HepG2 (cell line): Measurements from ENCODE around the gene NCOA5. TPM values are rescaled to one million over a fixed set of nuclear protein-coding genes. Genes with fewer than 3 reads are reported as not detected.

Experiments used
- ATAC-seq: fragments of 200-7000 bp; cut with Tn5 transposase; 3 replicates; pipeline ENCODE4 v1.9.1; 2020; ENCODE audit warnings: mild to moderate bottlenecking, moderate library complexity
- BruUV-seq: library from RNA; stranded (reverse); fragments of 400-500 nt; replicated peaks from 2 replicates; lab custom pipeline; 2021; lab: Mats Ljungman, UMichigan
- CTCF ChIA-PET: fragments of 300-600 bp; formaldehyde crosslinking; extraction: SDS; loops from one replicate; lab custom pipeline; 2021; ENCODE audit warnings: low total read pairs, inconsistent platforms, low intra/inter-chr PET ratio; lab: Yijun Ruan, JAX
- POLR2A ChIA-PET: fragments of 350-600 bp; sonication (Branson Sonifier 250); formaldehyde crosslinking; loops from one replicate; lab custom pipeline; 2020; ENCODE audit warnings: antibody characterized with exemption, inconsistent platforms; lab: Yijun Ruan, JAX
- DNase-seq: peaks from one replicate; pipeline ENCODE4 v3.0.0-alpha.2; 2015; ENCODE audit warnings: low spot score
- FAIRE-seq: peaks from 3 replicates; lab custom pipeline; 2011; peaks lifted over from hg19 to GRCh38; lab: Jason Lieb, UNC
- H2AFZ ChIP-seq: one replicate; pipeline ENCODE4 v1.6.1; 2011; ENCODE audit warnings: low read length, inconsistent platforms
- H3K27ac ChIP-seq: fragments of 300-600 bp; 3 replicates; pipeline ENCODE4 v1.8.0; 2011; ENCODE audit warnings: mixed run types, mild to moderate bottlenecking, mixed read lengths, low read length, inconsistent platforms; ENCODE audit not compliant: insufficient read depth; ENCODE audit errors: extremely low read length
- H3K27me3 ChIP-seq, 2 experiments: fragments of 200-600 bp in 1 of 2; 2 replicates in 1 of 2; 3 replicates in 1 of 2; pipeline versions ENCODE4 v1.6.0 to v1.8.0; 2011; ENCODE audit warnings: low read length in 2 of 2, mild to moderate bottlenecking in 2 of 2, moderate library complexity in 2 of 2, inconsistent platforms in 1 of 2; ENCODE audit not compliant: insufficient read depth in 2 of 2, control insufficient read depth in 1 of 2
- H3K36me3 ChIP-seq, 2 experiments: fragments of 200-600 bp in 1 of 2; replicated peaks in 1 of 2; 2 replicates in 1 of 2; 3 replicates in 1 of 2; pipeline versions ENCODE4 v1.5.1 to v1.8.0; 2011; ENCODE audit warnings: low read length in 2 of 2, inconsistent platforms in 1 of 2; ENCODE audit not compliant: insufficient read depth in 2 of 2, control insufficient read depth in 1 of 2
- H3K4me1 ChIP-seq: 2 replicates; pipeline ENCODE4 v1.5.1; 2012; ENCODE audit warnings: low read length, inconsistent platforms; ENCODE audit not compliant: insufficient read depth
- H3K4me2 ChIP-seq: 2 replicates; pipeline ENCODE4 v1.6.0; 2011; ENCODE audit warnings: low read depth, low read length, inconsistent platforms
- H3K4me3 ChIP-seq, 3 experiments: fragments of 200-600 bp in 1 of 3; sonication (generic), shearing (Covaris generic) in 1 of 3; replicated peaks in 1 of 3; 2 replicates each; pipeline ENCODE4 v1.5.1; 2011 to 2016; ENCODE audit warnings: low read length in 3 of 3, inconsistent platforms in 2 of 3, low read depth in 2 of 3, mild to moderate bottlenecking in 2 of 3, control low read depth in 1 of 3, mixed read lengths in 1 of 3; ENCODE audit not compliant: insufficient read depth in 1 of 3
- H3K79me2 ChIP-seq: one replicate; pipeline ENCODE4 v1.6.1; 2011; ENCODE audit warnings: low read length, inconsistent platforms; ENCODE audit not compliant: insufficient read depth
- H3K9ac ChIP-seq: 2 replicates; pipeline ENCODE4 v1.6.0; 2011; ENCODE audit warnings: mild to moderate bottlenecking, low read depth, low read length, inconsistent platforms; ENCODE audit not compliant: insufficient read depth
- H3K9me3 ChIP-seq: 2 replicates; pipeline ENCODE4 v1.5.1; 2012; ENCODE audit warnings: mild to moderate bottlenecking, low read length
- H4K20me1 ChIP-seq: 2 replicates; pipeline ENCODE4 v1.6.0; 2011; ENCODE audit warnings: inconsistent platforms, mild to moderate bottlenecking, low read length, moderate library complexity; ENCODE audit not compliant: insufficient read depth
- HDAC1 ChIP-seq: sonication (generic); formaldehyde crosslinking; IDR thresholded peaks from 2 replicates; pipeline ENCODE4 v1.5.1; 2020; ENCODE audit warnings: mild to moderate bottlenecking, missing genetic modification reagents
- HNRNPUL1 ChIP-seq: fragments of 200-400 bp; formaldehyde crosslinking; IDR thresholded peaks from 2 replicates; pipeline ENCODE4 v1.6.1; 2017; ENCODE audit warnings: low read depth, mild to moderate bottlenecking, low read length, moderate library complexity
- MAZ ChIP-seq, 2 experiments: sonication (generic) in 1 of 2; formaldehyde crosslinking in 1 of 2; IDR thresholded peaks; 2 replicates each; pipeline versions ENCODE4 v1.5.0 to v1.6.1; 2012 to 2020; ENCODE audit warnings: low read depth in 2 of 2, mild to moderate bottlenecking in 2 of 2, borderline replicate concordance in 1 of 2, improper control_type of control experiment in 1 of 2, low read length in 1 of 2, missing genetic modification reagents in 1 of 2, moderate library complexity in 1 of 2
- NBN ChIP-seq: fragments of 450-650 bp; conservative IDR thresholded peaks from 2 replicates; pipeline ENCODE4 v1.6.1; 2017
- NFIC ChIP-seq: IDR thresholded peaks from 2 replicates; pipeline ENCODE4 v1.6.1; 2012; ENCODE audit warnings: mild to moderate bottlenecking, low read length, inconsistent platforms
- ZBTB39 ChIP-seq: sonication (generic); formaldehyde crosslinking; IDR thresholded peaks from 2 replicates; pipeline ENCODE4 v1.5.0; 2020; ENCODE audit warnings: missing genetic modification reagents
- ZNF720 ChIP-seq: sonication (generic); formaldehyde crosslinking; IDR thresholded peaks from 2 replicates; pipeline ENCODE4 v1.4.0; 2020; ENCODE audit warnings: missing genetic modification reagents
- ZNF850 ChIP-seq: sonication (generic); formaldehyde crosslinking; conservative IDR thresholded peaks from 2 replicates; pipeline ENCODE4 v1.9.0; 2021; ENCODE audit warnings: mild to moderate bottlenecking, missing genetic modification reagents
- ZNF891 ChIP-seq: sonication (generic); formaldehyde crosslinking; IDR thresholded peaks from 2 replicates; pipeline ENCODE4 v1.5.0; 2020; ENCODE audit warnings: mild to moderate bottlenecking, missing genetic modification reagents
- WGBS: methylation state at CpG from one replicate; pipeline ENCODE4 v1.1.6; 2017; ENCODE audit warnings: low lambda C conversion rate; 5-methylcytosine and 5-hydroxymethylcytosine counted together
- in situ Hi-C: cut with HindIII; loops from 2 replicates; pipeline ENCODE4 v1.10.0; 2017; ENCODE audit warnings: low pct_unique_long_range_greater_than_20kb; ENCODE audit not compliant: extremely low pct_ligation_motif_present
- intact Hi-C: fragments of 100-400 bp; cut with micrococcal nuclease; formaldehyde crosslinking; loops from one replicate; pipeline ENCODE4 v1.10.0; 2022; ENCODE audit not compliant: unreplicated experiment
- polyA plus RNA-seq, 8 experiments: library from polyadenylated mRNA; depleted of rRNA in 3 of 8; stranded (reverse) in 7 of 8; unstranded in 1 of 8; fragments of >200 nt; fragmentation: Illumina TruSeq in 4 of 8; extraction: Trizol in 4 of 8; gene quantifications; 2 replicates each; pipeline versions ENCODE4 v1.2.1 to v1.2.3, GENCODE V29; 2011 to 2016; ENCODE audit warnings: low read depth in 4 of 8, missing spikeins in 1 of 8, mixed read lengths in 1 of 8; ENCODE audit not compliant: insufficient read depth in 1 of 8
- total RNA-seq, 5 experiments: library from RNA; depleted of rRNA; stranded (reverse); fragments of >200 nt; fragmentation: Illumina TruSeq; extraction: Trizol; gene quantifications; 2 replicates each; pipeline ENCODE4 v1.2.3, GENCODE V29; 2016; ENCODE audit warnings: low read depth in 1 of 5
- TF ChIP-seq, protein P1 (sequence below): sonication (generic); formaldehyde crosslinking; IDR thresholded peaks from 2 replicates; pipeline ENCODE4 v1.4.0; 2020; ENCODE audit warnings: missing genetic modification reagents; ENCODE audit errors: not compliant biosample characterization
- TF ChIP-seq, protein P2 (sequence below): IDR thresholded peaks from 2 replicates; pipeline ENCODE4 v1.6.1; 2016; ENCODE audit warnings: missing compliant biosample characterization, missing genetic modification reagents, borderline replicate concordance

The NCOA5 gene
- total and polyA plus RNA-seq, 2 of the 13 experiments (the other 11 are each of a cell fraction or from before 2014, with no cell fraction given): 16.5 to 28.4 TPM

DNA sequence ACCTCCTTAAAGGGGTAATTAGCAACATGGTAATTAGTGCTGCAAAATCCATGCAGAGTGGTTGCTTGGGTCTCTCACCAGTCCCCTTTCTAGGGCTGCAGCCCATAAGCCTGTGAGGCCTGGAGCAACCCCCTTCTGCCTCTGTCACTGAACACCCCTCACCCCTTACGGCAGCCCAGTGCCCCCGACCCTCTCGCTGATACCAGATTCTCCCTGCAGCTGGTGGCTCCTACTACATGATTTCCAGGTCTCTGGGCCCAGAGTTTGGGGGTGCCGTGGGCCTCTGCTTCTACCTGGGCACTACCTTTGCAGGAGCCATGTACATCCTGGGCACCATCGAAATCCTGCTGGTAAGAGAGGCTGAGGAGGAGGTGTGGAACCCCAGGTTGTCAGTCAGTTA, 52.7 kb downstream of the NCOA5 start (continued):
- TF ChIP-seq, protein P1, sequence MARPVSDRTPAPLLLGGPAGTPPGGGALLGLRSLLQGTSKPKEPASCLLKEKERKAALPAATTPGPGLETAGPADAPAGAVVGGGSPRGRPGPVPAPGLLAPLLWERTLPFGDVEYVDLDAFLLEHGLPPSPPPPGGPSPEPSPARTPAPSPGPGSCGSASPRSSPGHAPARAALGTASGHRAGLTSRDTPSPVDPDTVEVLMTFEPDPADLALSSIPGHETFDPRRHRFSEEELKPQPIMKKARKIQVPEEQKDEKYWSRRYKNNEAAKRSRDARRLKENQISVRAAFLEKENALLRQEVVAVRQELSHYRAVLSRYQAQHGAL (CRISPR knock-in tag): no peak
- TF ChIP-seq ZBTB39 (CRISPR knock-in tag) (no peak), HNRNPUL1 (no peak)

- DNase-seq: no peak
- Histone ChIP-seq H3K4me1 (no peaks in the 10 kb centered on the region), H3K4me2 (no peak overlapping the region), H3K27me3 (peaks cover 5 to 22% of the 10 kb centered on the region in 2 experiments), H3K27ac (no peak overlapping the region), H3K9ac (no peak overlapping the region), H3K36me3 (no peaks in the 10 kb centered on the region), H3K4me3 (no peak overlapping the region), H3K9me3 (no peaks in the 10 kb centered on the region), H4K20me1 (peaks cover 9% of the 10 kb centered on the region; the same call in 1 of the 2 replicates), H3K79me2 (no peaks in the 10 kb centered on the region), H2AFZ (no peak overlapping the region)
- in situ Hi-C loops: no loop called here
- ChIA-PET CTCF (no interaction called here), POLR2A (no interaction called here)
- 15% methylated on average over 8 of the region's 8 CpGs for WGBS
- intact Hi-C loops: no loop called here
- no TSS peak for BruUV-seq
- no peak for TF ChIP-seq HDAC1 (CRISPR knock-in tag)
- TF ChIP-seq ZNF850 (CRISPR knock-in tag): no peak
- TF ChIP-seq NFIC: no peak
- TF ChIP-seq, protein P2, sequence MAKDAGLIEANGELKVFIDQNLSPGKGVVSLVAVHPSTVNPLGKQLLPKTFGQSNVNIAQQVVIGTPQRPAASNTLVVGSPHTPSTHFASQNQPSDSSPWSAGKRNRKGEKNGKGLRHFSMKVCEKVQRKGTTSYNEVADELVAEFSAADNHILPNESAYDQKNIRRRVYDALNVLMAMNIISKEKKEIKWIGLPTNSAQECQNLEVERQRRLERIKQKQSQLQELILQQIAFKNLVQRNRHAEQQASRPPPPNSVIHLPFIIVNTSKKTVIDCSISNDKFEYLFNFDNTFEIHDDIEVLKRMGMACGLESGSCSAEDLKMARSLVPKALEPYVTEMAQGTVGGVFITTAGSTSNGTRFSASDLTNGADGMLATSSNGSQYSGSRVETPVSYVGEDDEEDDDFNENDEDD (CRISPR knock-in tag): no peak
- no peak for TF ChIP-seq NBN
- no peak for TF ChIP-seq ZNF720 (CRISPR knock-in tag)
- TF ChIP-seq ZNF891 (CRISPR knock-in tag): no peak
- no peak for TF ChIP-seq MAZ (IDR thresholded peaks at IDR 0.05; ENCODE audit: borderline replicate concordance, low read depth, low read length)
- no peak for TF ChIP-seq MAZ (CRISPR knock-in tag; IDR thresholded peaks at IDR 0.05; ENCODE audit: low read depth)
- ATAC-seq: no peak
- no peak for FAIRE-seq
Observed at GRCh38 chr20:46036370-46036769, 53.4 kb downstream of the NCOA5 start.
